ENCODE results near the gene CNNM4. TPM values are rescaled to one million over a fixed set of nuclear protein-coding genes. Genes with fewer than 3 reads are reported as not detected.

Gene CNNM4
- total RNA-seq, 1 experiment from 2014 or later = 12.5 TPM

- peaks cover 35% of the 10 kb centered on the region for H4K20me1 ChIP-seq (ENCODE audit: low read length)
- no TSS peak for BruUV-seq (replicated peaks)
- H3K36me3 ChIP-seq (ENCODE audit: low read depth, low read length) = no peaks in the 10 kb centered on the region; the same call in 1 of the 2 replicates
- H2AFZ ChIP-seq (ENCODE audit: low read length) = no peak overlapping the region
- H3K27me3 ChIP-seq (ENCODE audit: low read length) = no peaks in the 10 kb centered on the region
- no peak overlapping the region for H3K4me2 ChIP-seq (ENCODE audit: low read length)
- H3K27ac ChIP-seq (ENCODE audit: low read length) = no peak overlapping the region
- POLR2A ChIA-PET (ENCODE audit: unreplicated experiment) = no interaction called here
- H3K79me2 ChIP-seq (ENCODE audit: low read length) = peaks cover 55% of the 10 kb centered on the region
- no peaks in the 10 kb centered on the region for H3F3A ChIP-seq (ENCODE audit: low read length, unreplicated experiment)
- DNase-seq = peak; percentile 84
- H3K4me1 ChIP-seq (ENCODE audit: insufficient read depth, low read length) = peaks cover 15% of the 10 kb centered on the region
- no peak overlapping the region for H3K4me3 ChIP-seq (ENCODE audit: low read length)
- no peak for TF ChIP-seq CTCF (conservative IDR thresholded peaks at IDR 0.05; ENCODE audit: low read depth, low read length)
- ATAC-seq = peak; percentile 93
- H3K9me2 ChIP-seq (replicated peaks; ENCODE audit: low read length) = no peaks in the 10 kb centered on the region
- CTCF ChIA-PET = no interaction called here
- intact Hi-C loops (cut with micrococcal nuclease) = no loop called here
- H3K9me3 ChIP-seq (ENCODE audit: low read length) = no peaks in the 10 kb centered on the region
- H3K9ac ChIP-seq (ENCODE audit: low read length) = no peak overlapping the region
These were observed 63.6 kb downstream of the CNNM4 start for GRCh38 chr2:96824079-96824870.

DNA sequence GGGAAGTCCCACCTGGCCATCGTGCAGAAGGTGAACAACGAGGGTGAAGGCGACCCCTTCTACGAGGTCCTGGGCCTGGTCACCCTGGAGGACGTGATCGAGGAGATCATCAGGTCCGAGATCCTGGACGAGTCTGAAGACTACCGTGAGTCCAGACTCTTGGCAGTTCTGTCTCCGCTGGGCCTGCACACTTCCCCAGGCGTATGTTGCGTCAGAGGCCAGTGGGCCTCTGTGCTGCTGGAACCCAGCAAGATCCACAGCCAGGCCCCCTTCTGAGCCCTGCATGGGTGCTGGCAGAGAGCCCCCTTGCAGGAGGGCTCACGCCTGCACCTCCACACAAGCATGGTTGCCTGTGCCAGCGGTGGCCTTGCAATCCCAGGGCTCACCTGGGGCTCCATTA lies 64.4 kb downstream of the CNNM4 start:
- H3K4me2 ChIP-seq (ENCODE audit: low read length) = no peak overlapping the region
- H3K9ac ChIP-seq (ENCODE audit: low read length) = no peak overlapping the region
- H3K4me1 ChIP-seq (ENCODE audit: insufficient read depth, low read length) = peaks cover 15% of the 10 kb centered on the region
- no peaks in the 10 kb centered on the region; the same call in 1 of the 2 replicates for H3K36me3 ChIP-seq (ENCODE audit: low read depth, low read length)
- no peaks in the 10 kb centered on the region for H3K9me2 ChIP-seq (replicated peaks; ENCODE audit: low read length)
- POLR2A ChIA-PET (ENCODE audit: unreplicated experiment) = no interaction called here
- peaks cover 5% of the 10 kb centered on the region for H3F3A ChIP-seq (ENCODE audit: low read length, unreplicated experiment)
- ATAC-seq (no peak), DNase-seq (no peak)
- no peaks in the 10 kb centered on the region for H3K27me3 ChIP-seq (ENCODE audit: low read length)
- H3K79me2 ChIP-seq (ENCODE audit: low read length) = peaks cover 47% of the 10 kb centered on the region
- CTCF ChIA-PET = no interaction called here
- BruUV-seq (replicated peaks) = no TSS peak
- H2AFZ ChIP-seq (ENCODE audit: low read length) = no peak overlapping the region
- no peak overlapping the region for H3K27ac ChIP-seq (ENCODE audit: low read length)
- intact Hi-C loops (cut with micrococcal nuclease) = no loop called here
- H3K4me3 ChIP-seq (ENCODE audit: low read length) = no peak overlapping the region
- TF ChIP-seq CTCF (conservative IDR thresholded peaks at IDR 0.05; ENCODE audit: low read depth, low read length) (no peak), EZH2 (IDR thresholded peaks at IDR 0.05; ENCODE audit: low read length, unreplicated experiment) (no peak), EZH2phosphoT487 (IDR thresholded peaks at IDR 0.05; ENCODE audit: borderline replicate concordance, low read length) (no peak)
- H4K20me1 ChIP-seq (ENCODE audit: low read length) = peaks cover 29% of the 10 kb centered on the region
- no peaks in the 10 kb centered on the region for H3K9me3 ChIP-seq (ENCODE audit: low read length)

- Histone ChIP-seq H3K36me3 (ENCODE audit: low read depth, low read length) (peaks cover 7% of the 10 kb centered on the region; the same call in 1 of the 2 replicates), H2AFZ (ENCODE audit: low read length) (no peak overlapping the region), H3K9me2 (replicated peaks; ENCODE audit: low read length) (no peaks in the 10 kb centered on the region), H3K4me1 (ENCODE audit: insufficient read depth, low read length) (peaks cover 15% of the 10 kb centered on the region), H3K79me2 (ENCODE audit: low read length) (peaks cover 31% of the 10 kb centered on the region), H3K4me2 (ENCODE audit: low read length) (no peak overlapping the region), H3F3A (ENCODE audit: low read length, unreplicated experiment) (peaks cover 5% of the 10 kb centered on the region), H3K9ac (ENCODE audit: low read length) (no peak overlapping the region), H3K4me3 (ENCODE audit: low read length) (no peak overlapping the region), H3K27me3 (ENCODE audit: low read length) (no peaks in the 10 kb centered on the region), H4K20me1 (ENCODE audit: low read length) (peaks cover 18% of the 10 kb centered on the region; the same call in 1 of the 2 replicates), H3K27ac (ENCODE audit: low read length) (no peak overlapping the region), H3K9me3 (ENCODE audit: low read length) (no peaks in the 10 kb centered on the region)
- BruUV-seq (replicated peaks) = no TSS peak
- DNase-seq = no peak
- ChIA-PET POLR2A (ENCODE audit: unreplicated experiment) (no interaction called here), CTCF (interaction anchor here (0.6 kb wide), 1 partner anchor 272 kb away, joined by 3 read pairs; no protein-coding TSS in a partner anchor)
- TF ChIP-seq EZH2phosphoT487 (IDR thresholded peaks at IDR 0.05; ENCODE audit: borderline replicate concordance, low read length) (no peak), EZH2 (IDR thresholded peaks at IDR 0.05; ENCODE audit: low read length, unreplicated experiment) (no peak), CTCF (conservative IDR thresholded peaks at IDR 0.05; ENCODE audit: low read depth, low read length) (no peak)
- intact Hi-C loops (cut with micrococcal nuclease) = no loop called here
- ATAC-seq = no peak
These were observed 66.0 kb downstream of the CNNM4 start for GRCh38 chr2:96826546-96827278.
